SK-N-SH (cell line): ENCODE results near the gene AANAT. TPM values are rescaled to one million over a fixed set of nuclear protein-coding genes. Genes with fewer than 3 reads are reported as not detected.

Experiments used
- CTCF ChIA-PET: fragments of 300-600, 350-600 bp; formaldehyde crosslinking; extraction: SDS; loops from one replicate; lab custom pipeline; 2021; lab: Yijun Ruan, JAX
- POLR2A ChIA-PET: fragments of 350-600 bp; sonication (Branson Sonifier 250); formaldehyde crosslinking; extraction: SDS; loops from one replicate; lab custom pipeline; 2020; ENCODE audit warnings: antibody characterized with exemption, inconsistent platforms; lab: Yijun Ruan, JAX
- DNase-seq: peaks from one replicate; pipeline ENCODE4 v3.0.0; 2012
- H2AFZ ChIP-seq: fragments of 200-600 bp; sonication (generic); 2 replicates; pipeline ENCODE4 v1.8.1; 2016; ENCODE audit warnings: antibody characterized with exemption, mild to moderate bottlenecking, low read depth
- H3F3A ChIP-seq: fragments of 200-600 bp; sonication (generic); replicated peaks from 2 replicates; pipeline ENCODE3; 2016; ENCODE audit warnings: antibody characterized with exemption, mild to moderate bottlenecking; ENCODE audit not compliant: insufficient read depth
- H3K27ac ChIP-seq, 2 experiments: fragments of 200-500 bp in 1 of 2; fragments of 200-600 bp in 1 of 2; sonication (Bioruptor generic) in 1 of 2; sonication (generic), shearing (Covaris generic) in 1 of 2; 2 replicates each; pipeline versions ENCODE4 v1.5.1 to v1.6.1; 2014 to 2016; ENCODE audit warnings: low read depth in 2 of 2, inconsistent platforms in 1 of 2, low read length in 1 of 2, mild to moderate bottlenecking in 1 of 2, mixed read lengths in 1 of 2
- H3K27me3 ChIP-seq: fragments of 200-600 bp; sonication (generic), shearing (Covaris generic); 2 replicates; pipeline ENCODE4 v1.6.1; 2016; ENCODE audit warnings: mixed run types; ENCODE audit not compliant: insufficient read depth
- H3K36me3 ChIP-seq, 2 experiments: fragments of 200-500 bp in 1 of 2; fragments of 200-600 bp in 1 of 2; sonication (Bioruptor generic) in 1 of 2; sonication (generic) in 1 of 2; replicated peaks in 1 of 2; 2 replicates each; pipeline versions ENCODE3 to v1.5.1; 2014 to 2016; ENCODE audit warnings: low read length in 1 of 2, mild to moderate bottlenecking in 1 of 2; ENCODE audit not compliant: insufficient read depth in 2 of 2, control insufficient read depth in 1 of 2
- H3K4me1 ChIP-seq, 2 experiments: fragments of 200-500 bp in 1 of 2; fragments of 200-600 bp in 1 of 2; sonication (Bioruptor generic) in 1 of 2; sonication (generic), shearing (Covaris generic) in 1 of 2; 2 replicates each; pipeline versions ENCODE4 v1.5.1 to v1.6.1; 2014 to 2016; ENCODE audit warnings: low read depth in 1 of 2, low read length in 1 of 2, mixed run types in 1 of 2; ENCODE audit not compliant: insufficient read depth in 2 of 2, control insufficient read depth in 1 of 2
- H3K4me2 ChIP-seq: fragments of 200-600 bp; sonication (generic), shearing (Covaris generic); 2 replicates; pipeline ENCODE4 v1.6.1; 2017; ENCODE audit warnings: mixed run types
- H3K4me3 ChIP-seq, 2 experiments: fragments of 200-500 bp in 1 of 2; fragments of 200-600 bp in 1 of 2; sonication (Bioruptor generic) in 1 of 2; sonication (generic), shearing (Covaris generic) in 1 of 2; 2 replicates each; pipeline versions ENCODE4 v1.5.1 to v1.8.1; 2014 to 2016; ENCODE audit warnings: low read depth in 2 of 2, inconsistent platforms in 1 of 2, low read length in 1 of 2, mild to moderate bottlenecking in 1 of 2, mixed read lengths in 1 of 2, moderate library complexity in 1 of 2
- H3K79me2 ChIP-seq: fragments of 200-600 bp; sonication (generic); 2 replicates; pipeline ENCODE4 v1.8.1; 2017; ENCODE audit warnings: mild to moderate bottlenecking; ENCODE audit not compliant: insufficient read depth
- H3K9ac ChIP-seq: fragments of 200-600 bp; sonication (generic); 2 replicates; pipeline ENCODE4 v1.6.1; 2017; ENCODE audit warnings: mixed run types
- H3K9me2 ChIP-seq: fragments of 200-600 bp; sonication (generic); 2 replicates; pipeline ENCODE4 v1.6.1; 2017; ENCODE audit warnings: mixed run types
- H3K9me3 ChIP-seq: fragments of 200-600 bp; sonication (generic); 2 replicates; pipeline ENCODE4 v1.6.1; 2017; ENCODE audit warnings: mixed run types, mild to moderate bottlenecking, moderate library complexity
- H4K20me1 ChIP-seq: fragments of 200-600 bp; sonication (generic); 2 replicates; pipeline ENCODE4 v1.6.1; 2017; ENCODE audit warnings: mild to moderate bottlenecking, mixed run types; ENCODE audit not compliant: insufficient read depth
- EP300 ChIP-seq, 2 experiments: IDR thresholded peaks; 2 replicates each; pipeline versions ENCODE4 v1.4.0 to v1.6.1; 2012; ENCODE audit warnings: borderline replicate concordance in 1 of 2, low read depth in 1 of 2, low read length in 1 of 2
- EZH2phosphoT487 ChIP-seq: fragments of 200-600 bp; sonication (generic); IDR thresholded peaks from 2 replicates; pipeline ENCODE4 v1.6.1; 2017; ENCODE audit warnings: low read depth, mixed run types, mild to moderate bottlenecking, antibody characterized with exemption, moderate library complexity, borderline replicate concordance
- FOXJ3 ChIP-seq: sonication (generic); formaldehyde crosslinking; IDR thresholded peaks from 2 replicates; pipeline ENCODE4 v1.5.1; 2020; ENCODE audit warnings: mild to moderate bottlenecking, missing genetic modification reagents
- GATA2 ChIP-seq: sonication (generic); formaldehyde crosslinking; IDR thresholded peaks from 2 replicates; pipeline ENCODE4 v1.5.0; 2020; ENCODE audit warnings: mild to moderate bottlenecking, missing genetic modification reagents
- JUND ChIP-seq: IDR thresholded peaks from 2 replicates; pipeline ENCODE4 v1.4.0; 2012
- MXI1 ChIP-seq: IDR thresholded peaks from 2 replicates; pipeline ENCODE4 v1.6.1; 2012; ENCODE audit warnings: mild to moderate bottlenecking, low read depth, low read length, improper control_type of control experiment
- TAF1 ChIP-seq: IDR thresholded peaks from 2 replicates; pipeline ENCODE4 v1.6.1; 2012; ENCODE audit warnings: low read depth, mild to moderate bottlenecking, low read length, moderate library complexity, borderline replicate concordance
- TCF12 ChIP-seq: IDR thresholded peaks from 2 replicates; pipeline ENCODE4 v1.4.0; 2012
- WGBS: methylation state at CpG from one replicate; pipeline ENCODE4 v1.1.6; 2017; ENCODE audit warnings: low lambda C conversion rate; 5-methylcytosine and 5-hydroxymethylcytosine counted together
- polyA plus RNA-seq, 3 experiments: library from polyadenylated mRNA; depleted of rRNA; stranded (reverse); fragments of >200 nt; gene quantifications; 2 replicates each; pipeline ENCODE4 v1.2.3, GENCODE V29; 2012
- TF ChIP-seq, protein P1 (sequence below): IDR thresholded peaks from 2 replicates; pipeline ENCODE4 v1.6.1; 2012; ENCODE audit warnings: mild to moderate bottlenecking, low read depth, low read length, moderate library complexity
- TF ChIP-seq, protein P2 (sequence below): IDR thresholded peaks from 2 replicates; pipeline ENCODE4 v1.4.0; 2012; ENCODE audit warnings: low read depth
- TF ChIP-seq, protein P3 (sequence below): fragments of 150-350 bp; IDR thresholded peaks from 2 replicates; pipeline ENCODE4 v1.6.1; 2016; ENCODE audit warnings: mild to moderate bottlenecking, low read depth, low read length
- TF ChIP-seq, protein P4 (sequence below): fragments of 150-350 bp; IDR thresholded peaks from 2 replicates; pipeline ENCODE4 v1.6.1; 2017; ENCODE audit warnings: antibody characterized with exemption, low read length, low read depth, borderline replicate concordance

Gene AANAT
- polyA plus RNA-seq, 1 of the 3 experiments (the other 2 are of a cell fraction), result 0.26 TPM

DNA sequence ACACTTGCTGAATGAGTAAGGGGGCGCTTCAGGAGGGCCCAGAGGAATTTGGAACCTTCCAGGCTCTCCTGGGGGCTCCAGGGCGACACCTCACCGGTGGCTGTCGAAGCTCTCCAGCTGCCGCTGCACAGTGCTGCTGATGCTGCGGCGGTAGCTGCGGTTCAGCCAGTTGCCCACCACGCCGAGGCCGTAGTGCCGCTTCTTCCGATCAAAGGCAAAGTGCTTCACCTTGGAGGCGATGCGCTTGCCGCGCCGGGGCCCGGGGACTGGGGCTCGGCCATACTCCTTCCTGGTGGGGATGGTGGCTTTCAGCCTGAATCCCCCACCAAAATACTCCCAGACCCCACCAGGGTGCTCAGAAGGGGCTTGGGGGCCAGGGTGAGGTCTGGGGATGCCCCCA lies 9.3 kb downstream of the AANAT start:
- H3K4me3 ChIP-seq, result no peak overlapping the region
- no peak overlapping the region for H3K27ac ChIP-seq
- H3K27me3 ChIP-seq, result no peaks in the 10 kb centered on the region
- H4K20me1 ChIP-seq, result no peaks in the 10 kb centered on the region
- TF ChIP-seq, protein P1, sequence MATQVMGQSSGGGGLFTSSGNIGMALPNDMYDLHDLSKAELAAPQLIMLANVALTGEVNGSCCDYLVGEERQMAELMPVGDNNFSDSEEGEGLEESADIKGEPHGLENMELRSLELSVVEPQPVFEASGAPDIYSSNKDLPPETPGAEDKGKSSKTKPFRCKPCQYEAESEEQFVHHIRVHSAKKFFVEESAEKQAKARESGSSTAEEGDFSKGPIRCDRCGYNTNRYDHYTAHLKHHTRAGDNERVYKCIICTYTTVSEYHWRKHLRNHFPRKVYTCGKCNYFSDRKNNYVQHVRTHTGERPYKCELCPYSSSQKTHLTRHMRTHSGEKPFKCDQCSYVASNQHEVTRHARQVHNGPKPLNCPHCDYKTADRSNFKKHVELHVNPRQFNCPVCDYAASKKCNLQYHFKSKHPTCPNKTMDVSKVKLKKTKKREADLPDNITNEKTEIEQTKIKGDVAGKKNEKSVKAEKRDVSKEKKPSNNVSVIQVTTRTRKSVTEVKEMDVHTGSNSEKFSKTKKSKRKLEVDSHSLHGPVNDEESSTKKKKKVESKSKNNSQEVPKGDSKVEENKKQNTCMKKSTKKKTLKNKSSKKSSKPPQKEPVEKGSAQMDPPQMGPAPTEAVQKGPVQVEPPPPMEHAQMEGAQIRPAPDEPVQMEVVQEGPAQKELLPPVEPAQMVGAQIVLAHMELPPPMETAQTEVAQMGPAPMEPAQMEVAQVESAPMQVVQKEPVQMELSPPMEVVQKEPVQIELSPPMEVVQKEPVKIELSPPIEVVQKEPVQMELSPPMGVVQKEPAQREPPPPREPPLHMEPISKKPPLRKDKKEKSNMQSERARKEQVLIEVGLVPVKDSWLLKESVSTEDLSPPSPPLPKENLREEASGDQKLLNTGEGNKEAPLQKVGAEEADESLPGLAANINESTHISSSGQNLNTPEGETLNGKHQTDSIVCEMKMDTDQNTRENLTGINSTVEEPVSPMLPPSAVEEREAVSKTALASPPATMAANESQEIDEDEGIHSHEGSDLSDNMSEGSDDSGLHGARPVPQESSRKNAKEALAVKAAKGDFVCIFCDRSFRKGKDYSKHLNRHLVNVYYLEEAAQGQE, result no peak
- no peak for TF ChIP-seq GATA2 (CRISPR knock-in tag)
- TF ChIP-seq EP300 (IDR thresholded peaks at IDR 0.05; ENCODE audit: borderline replicate concordance in 1 of 2, low read depth in 1 of 2, low read length in 1 of 2), result no peak
- TF ChIP-seq, protein P2, sequence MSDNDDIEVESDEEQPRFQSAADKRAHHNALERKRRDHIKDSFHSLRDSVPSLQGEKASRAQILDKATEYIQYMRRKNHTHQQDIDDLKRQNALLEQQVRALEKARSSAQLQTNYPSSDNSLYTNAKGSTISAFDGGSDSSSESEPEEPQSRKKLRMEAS, result no peak
- TF ChIP-seq, protein P3, sequence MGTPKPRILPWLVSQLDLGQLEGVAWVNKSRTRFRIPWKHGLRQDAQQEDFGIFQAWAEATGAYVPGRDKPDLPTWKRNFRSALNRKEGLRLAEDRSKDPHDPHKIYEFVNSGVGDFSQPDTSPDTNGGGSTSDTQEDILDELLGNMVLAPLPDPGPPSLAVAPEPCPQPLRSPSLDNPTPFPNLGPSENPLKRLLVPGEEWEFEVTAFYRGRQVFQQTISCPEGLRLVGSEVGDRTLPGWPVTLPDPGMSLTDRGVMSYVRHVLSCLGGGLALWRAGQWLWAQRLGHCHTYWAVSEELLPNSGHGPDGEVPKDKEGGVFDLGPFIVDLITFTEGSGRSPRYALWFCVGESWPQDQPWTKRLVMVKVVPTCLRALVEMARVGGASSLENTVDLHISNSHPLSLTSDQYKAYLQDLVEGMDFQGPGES, result no peak
- TF ChIP-seq EZH2phosphoT487, result no peak
- TF ChIP-seq TAF1, result no peak
- no peak for TF ChIP-seq TCF12
- TF ChIP-seq JUND, result no peak
- TF ChIP-seq, protein P4, sequence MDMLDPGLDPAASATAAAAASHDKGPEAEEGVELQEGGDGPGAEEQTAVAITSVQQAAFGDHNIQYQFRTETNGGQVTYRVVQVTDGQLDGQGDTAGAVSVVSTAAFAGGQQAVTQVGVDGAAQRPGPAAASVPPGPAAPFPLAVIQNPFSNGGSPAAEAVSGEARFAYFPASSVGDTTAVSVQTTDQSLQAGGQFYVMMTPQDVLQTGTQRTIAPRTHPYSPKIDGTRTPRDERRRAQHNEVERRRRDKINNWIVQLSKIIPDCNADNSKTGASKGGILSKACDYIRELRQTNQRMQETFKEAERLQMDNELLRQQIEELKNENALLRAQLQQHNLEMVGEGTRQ, result no peak
- no peak for TF ChIP-seq MXI1
- no peak for TF ChIP-seq FOXJ3
- H3K9ac ChIP-seq, result no peak overlapping the region
- CTCF ChIA-PET, result interaction anchor here (0.9 to 56.8 kb wide), 5 partner anchors 1 to 147 kb away, joined by 4 to 1687 read pairs (median 5); partner anchors contain the start of genes AANAT, RHBDF2 and UBE2O
- no peak overlapping the region for H3K4me2 ChIP-seq
- peaks cover 0 to 19% of the 10 kb centered on the region in 2 experiments for H3K36me3 ChIP-seq
- POLR2A ChIA-PET, result interaction anchor here (1.2 kb wide), 1 partner anchor 9 kb away, joined by 4 read pairs; no protein-coding TSS in a partner anchor
- H3K9me3 ChIP-seq, result no peaks in the 10 kb centered on the region
- H3K79me2 ChIP-seq, result no peaks in the 10 kb centered on the region
- no peaks in the 10 kb centered on the region for H3F3A ChIP-seq
- no peaks in the 10 kb centered on the region for H3K9me2 ChIP-seq
- no peak overlapping the region for H2AFZ ChIP-seq
- DNase-seq, result no peak
- 90% methylated on average over 15 of the region's 20 CpGs for WGBS
- no peaks in the 10 kb centered on the region for H3K4me1 ChIP-seq
